ENCODE data around the gene NT5DC1.
"Not testable (repeated sequence)": the region's sequence is repeated elsewhere in the genome, so short reads cannot be mapped to it uniquely, and the experiment has no call there.

NT5DC1 gene

DNA sequence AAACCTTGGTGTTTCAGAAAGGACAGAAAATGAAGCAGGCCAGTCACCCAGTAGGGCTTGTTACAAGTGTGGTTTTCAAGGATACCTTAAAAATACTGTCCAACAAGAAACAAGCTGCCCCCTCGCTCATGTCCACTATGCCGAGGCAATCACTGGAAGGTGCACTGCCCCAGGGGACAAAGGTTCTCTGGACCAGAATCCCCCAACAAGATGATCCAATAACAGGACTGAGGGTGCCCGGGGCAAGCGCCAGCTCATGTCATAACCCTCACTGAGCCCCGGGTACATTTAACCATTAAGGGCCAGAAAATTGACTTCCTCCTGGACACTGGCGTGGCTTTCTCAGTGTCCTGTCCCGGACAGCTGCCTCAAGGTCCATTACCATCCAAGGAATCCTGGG is 6.6 kb upstream of the NT5DC1 start:
- DNase-seq = no peak

DNA sequence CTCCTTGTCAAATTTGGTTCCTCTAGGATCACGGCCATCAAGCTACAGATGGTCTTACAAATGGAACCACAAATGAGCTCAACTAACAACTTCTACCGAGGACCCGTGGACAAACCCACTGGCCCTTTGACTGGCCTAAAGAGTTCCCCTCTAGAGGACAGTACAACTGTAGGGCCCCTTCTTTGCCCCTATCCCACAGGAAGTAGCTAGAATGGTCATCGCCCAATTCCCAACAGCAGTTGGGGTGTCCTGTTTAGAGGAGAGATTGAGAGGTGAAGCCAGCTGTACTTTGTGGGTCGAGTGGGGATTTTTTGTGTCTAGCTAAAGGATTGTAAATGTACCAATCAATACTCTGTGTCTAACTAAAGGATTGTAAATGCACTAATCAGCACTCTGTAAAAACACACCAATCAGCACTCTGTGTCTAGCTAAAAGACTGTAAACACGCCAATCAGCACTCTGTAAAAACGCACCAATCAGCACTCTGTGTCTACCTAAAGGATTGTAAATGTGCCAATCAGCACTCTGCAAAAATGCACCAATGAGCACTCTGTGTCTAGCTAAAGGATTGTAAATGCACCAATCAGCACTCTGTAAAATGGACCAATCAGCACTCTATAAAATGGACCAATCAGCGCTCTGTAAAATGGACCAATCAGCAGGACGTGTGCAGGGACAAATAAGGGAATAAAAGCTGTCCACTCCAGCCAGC is 4.4 kb upstream of the NT5DC1 start:
- DNase-seq = not testable (repeated sequence)

DNA sequence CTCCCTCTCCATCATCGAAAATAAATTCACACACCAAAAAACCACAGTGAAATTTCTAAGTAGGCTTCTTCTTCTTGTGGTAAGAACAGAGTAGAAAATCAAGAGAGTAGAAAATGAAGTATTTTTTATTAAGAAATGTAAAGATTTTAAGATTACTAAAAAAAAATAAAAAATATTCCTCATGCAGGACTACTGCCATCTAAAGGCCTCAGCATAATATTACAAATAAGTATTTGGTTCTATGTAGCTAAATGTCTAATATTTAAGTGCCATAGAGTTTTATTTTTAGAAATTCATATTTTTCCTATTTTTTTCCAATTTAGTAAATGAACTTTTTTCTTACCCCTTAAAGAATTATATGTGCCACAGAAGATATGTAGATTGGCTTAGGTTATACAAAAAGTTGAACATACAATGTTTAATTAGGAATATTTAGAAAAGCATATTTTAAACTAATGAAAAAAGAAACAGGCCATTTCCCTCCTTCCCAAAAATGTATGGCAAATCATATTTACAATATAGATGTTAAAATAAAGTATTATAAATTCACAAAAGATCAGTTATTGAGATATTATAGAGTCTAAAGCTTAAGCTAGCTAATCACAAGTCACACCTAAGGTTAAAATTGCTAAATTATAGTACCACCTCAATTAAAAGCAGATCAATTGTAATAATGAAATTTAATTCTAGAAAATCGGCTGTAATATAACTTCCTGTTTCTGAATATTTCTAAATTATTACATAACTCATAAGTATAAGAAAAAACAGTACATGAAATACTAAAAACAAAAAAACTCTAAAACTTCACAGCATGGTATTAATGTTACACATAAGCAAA is 3.5 kb upstream of the NT5DC1 start:
- no peak for DNase-seq

DNA sequence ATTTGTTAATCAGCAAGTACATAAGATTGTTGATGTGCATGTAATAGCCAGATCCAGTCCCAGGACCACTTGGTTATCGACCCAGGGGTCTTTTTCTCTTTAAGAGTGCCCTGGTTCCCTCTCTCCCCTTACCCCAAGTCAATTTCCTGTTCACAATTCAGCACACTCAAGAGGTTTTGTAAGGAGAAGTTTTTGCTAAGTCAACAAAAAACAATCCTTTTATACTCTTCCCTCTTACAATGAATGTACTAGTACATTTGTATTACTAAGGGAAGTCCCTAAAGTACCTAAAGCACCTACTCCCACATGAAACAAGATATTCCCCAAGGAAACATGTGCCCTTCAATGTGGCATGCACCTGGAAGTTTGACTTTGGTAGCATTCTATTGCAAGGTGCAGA is 1.6 kb upstream of the NT5DC1 start:
- no peak for DNase-seq

DNA sequence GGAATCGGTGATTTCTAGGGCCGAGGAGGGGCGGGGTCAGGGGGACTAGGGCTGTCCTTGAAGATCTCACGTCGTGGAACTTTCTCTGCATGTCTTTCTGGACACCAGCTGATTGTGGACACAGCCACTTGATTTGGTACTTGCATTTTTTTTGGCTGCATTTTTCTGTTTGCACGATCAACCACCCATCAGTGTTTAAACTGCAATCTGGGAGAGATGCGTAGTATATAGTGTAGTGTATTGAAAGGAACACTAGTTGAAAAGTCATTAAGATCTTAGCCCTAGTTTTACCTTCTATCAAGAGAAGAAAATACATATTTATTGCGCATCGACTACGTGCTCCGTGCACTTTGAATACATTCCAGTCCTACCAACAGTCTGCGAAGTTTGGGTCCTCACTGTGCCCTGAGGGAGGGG is 657 bp downstream of the NT5DC1 start:
- no peak for DNase-seq

DNA sequence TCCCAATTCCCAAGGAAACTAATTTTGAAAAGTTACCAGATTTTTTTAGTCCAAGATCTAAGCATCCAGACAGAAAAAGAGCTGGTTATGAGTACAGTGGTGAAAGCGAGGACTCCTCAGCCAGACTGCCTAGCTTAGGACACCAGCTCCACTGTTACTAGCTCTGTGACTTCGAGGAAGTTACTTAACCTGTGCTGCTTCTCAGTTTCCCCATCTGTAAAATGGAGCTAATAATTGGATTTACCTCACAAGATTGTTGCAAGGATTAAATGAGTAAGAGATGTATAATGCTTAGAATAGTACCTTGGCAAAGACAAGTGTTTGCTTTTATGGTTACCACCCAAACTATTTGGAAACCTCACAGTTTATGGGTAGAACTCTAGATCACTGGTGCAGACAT is 1.1 kb downstream of the NT5DC1 start:
- no peak for DNase-seq

DNA sequence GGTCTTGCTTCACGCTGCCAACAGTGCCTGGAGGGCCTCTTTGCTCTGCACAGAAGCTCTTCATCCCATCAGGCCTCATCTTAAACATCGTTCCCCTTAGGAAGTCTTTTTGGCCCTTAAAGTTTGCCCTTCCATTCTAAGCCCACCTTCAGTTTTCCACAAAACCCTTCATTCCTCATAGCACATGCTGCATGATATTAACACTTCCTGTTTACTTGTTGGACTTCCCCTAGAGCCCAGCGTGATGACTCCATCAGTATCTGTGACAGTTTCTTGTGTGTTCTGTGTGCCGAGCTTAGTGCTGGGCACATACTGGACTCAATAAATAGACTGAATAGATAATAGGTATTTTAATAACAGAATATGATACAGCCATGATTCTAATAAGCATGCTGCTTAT is 2.2 kb downstream of the NT5DC1 start:
- no peak for DNase-seq

DNA sequence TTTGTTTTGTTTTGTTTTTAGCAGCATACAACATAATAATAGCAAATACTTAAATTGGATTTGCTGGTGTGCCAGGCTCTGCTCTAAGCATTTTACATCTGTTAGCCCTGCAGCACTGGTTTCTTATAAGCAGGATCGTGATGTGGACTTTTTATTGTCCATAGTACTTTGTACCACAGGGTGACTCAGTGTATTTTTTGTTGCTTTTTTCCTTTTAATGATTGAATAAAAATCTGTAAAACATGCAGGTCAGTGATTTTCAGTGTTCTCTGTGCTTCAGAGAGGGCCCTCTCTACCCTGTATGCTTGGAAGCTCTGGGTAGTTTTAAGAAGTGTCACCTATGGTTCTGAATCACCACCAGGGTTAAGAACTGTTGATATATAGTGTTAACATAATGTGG is 4.0 kb downstream of the NT5DC1 start:
- no peak for DNase-seq

DNA sequence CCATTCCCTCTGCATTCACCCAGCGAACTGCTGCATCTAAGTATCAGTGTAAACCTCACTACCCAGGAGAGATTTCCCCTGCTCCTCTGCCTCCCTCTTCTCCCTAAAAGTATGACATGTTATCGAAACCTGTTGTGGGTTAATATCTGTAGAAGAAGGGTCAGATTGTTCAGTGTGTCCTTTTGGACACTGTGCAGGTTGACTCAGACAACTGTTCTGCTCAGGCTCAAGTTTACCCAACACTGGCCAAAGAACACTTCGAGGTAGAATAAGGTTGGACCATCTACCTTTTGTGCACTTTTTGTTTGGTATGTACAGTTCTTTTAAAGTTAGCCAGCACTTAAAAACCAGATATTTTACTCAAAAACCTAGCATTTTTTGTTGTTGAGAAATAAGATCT is 4.6 kb downstream of the NT5DC1 start:
- no peak for DNase-seq

DNA sequence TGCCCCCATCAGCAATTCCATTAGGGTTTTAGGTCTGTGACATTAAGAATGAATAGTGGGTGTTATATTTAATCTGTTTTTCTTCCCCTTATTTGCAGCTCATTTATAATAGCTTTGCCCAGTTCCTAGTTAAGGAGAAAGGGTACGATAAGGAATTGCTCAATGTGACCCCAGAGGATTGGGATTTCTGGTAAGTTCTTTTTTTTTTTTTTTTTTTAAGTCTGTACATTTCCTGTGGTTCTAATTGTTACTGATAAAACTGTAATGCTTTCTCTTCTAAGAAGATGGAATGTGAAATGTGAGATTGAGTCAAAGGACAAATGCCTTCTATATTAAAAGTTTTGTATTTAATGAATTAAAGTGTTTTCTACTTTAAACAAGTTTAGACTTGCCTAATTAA is 5.5 kb downstream of the NT5DC1 start:
- no peak for DNase-seq

DNA sequence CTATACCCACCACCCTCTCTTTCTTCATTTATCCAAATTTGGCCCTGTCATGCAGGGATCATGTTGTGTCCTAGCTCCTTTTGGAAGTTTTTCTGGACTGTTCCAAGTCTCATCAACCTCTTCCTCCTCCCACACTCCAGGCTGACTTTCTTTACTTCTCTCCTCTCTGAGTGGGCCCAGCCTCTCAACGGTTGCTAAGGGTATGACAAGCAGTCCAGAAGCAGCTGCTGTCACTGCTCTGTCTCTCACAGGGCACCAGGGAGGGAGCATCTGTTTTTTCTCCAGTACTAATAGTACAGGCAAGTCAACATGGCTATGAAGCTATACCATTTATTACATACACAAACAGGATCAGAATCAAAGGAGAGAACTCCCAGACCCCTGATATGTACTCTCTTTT is 8.2 kb downstream of the NT5DC1 start:
- DNase-seq = no peak

DNA sequence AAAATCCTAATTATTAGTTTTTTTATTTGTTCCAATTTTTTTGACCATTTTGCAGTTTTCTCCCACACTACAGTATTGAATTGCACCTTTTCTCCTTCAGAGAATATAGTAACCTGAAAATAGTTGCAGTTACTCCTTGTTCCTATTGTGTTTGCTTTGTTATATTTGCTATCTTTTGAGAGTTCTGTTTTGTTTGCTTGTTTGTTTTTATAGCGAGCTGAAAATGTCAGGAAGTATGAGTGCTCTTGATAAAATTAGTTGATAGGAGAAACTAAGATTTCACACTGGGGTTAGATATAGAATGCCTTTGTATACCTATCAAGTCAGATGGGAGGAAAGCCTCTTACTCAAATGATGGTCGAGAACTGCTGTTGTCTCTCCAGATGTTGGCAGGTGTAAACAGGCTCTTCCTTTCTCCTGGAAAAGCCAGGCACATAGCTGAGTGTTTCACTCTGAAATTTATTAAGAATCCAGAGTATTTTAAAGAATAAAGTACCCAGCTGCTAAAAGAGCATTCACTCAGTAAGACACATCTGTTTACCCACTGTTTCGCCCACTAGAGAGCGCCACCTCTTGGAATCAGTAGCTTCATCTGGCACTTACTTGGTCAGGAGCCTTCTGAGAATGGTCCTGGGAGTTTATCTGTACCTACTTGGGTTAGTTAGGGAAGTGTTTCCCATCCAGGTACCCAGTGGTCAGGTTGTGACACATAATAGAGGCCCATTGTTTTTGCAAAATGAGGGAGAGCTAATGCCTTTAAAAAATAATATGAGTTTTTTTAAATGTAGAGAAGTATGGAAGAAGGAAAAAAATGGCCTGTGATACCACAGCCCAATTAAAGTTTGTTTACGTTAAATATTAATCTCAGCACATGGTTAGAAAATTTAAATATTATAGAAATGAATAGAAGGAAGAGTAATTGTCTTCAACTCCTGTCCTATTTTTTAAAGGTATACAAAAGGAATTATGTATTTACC is 11.2 kb downstream of the NT5DC1 start:
- DNase-seq = peak; percentile 24

DNA sequence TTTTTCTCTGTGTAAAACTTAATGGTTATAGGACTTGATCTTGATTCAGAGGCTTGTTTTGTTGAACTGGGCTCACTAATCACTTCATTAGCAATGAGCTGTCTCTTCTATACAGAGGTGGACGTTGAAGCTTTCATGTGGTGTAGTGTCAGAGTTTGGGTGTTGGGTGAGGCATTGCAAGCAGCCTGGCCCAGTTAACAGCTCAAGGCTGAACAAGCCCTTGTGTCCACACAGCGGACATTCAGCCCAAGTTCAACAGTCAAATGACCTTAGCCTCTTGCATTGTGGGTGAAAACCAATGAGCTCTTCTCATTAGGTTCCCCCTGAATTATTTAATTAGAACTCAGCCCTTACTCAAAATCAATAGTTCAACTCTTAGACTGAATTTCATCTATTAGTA is 12.7 kb downstream of the NT5DC1 start:
- DNase-seq = no peak

DNA sequence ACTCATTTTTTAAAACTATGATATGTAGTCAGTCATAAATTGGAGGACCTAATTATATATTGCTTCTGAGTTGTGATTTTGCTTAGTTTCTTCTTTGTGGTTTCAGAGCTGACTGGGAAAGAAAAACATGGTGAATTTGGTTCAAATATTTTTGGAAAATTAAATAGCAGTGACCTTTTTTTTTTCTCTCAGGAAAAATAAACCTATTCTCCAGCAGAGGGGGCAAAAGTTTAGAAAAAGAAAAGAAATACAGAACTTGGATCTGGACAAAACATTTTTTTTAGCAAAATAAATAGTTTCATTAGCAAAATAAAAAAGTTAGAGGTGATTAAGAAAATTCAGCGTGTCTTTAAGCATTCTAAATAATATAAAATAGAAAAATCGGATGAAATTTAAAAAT is 15.1 kb downstream of the NT5DC1 start:
- DNase-seq = no peak

DNA sequence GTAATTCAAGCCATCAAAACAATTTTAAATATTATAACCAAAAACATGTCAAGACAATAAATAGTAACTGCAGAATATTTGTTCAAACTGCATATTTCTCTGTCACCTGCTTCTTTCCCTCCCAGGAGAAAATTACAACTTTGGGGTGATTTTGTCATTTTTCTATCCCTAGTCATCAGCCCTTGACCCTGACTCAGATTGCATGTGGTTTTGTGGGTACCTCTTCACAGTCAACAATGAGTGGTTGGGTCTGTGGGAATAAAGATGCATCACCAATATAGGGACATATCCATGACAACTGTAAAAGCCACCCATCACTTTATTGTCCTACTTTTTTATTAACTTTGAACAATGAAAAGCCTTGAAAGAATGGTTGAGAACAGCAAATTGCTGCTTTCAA is 18.0 kb downstream of the NT5DC1 start:
- no peak for DNase-seq

DNA sequence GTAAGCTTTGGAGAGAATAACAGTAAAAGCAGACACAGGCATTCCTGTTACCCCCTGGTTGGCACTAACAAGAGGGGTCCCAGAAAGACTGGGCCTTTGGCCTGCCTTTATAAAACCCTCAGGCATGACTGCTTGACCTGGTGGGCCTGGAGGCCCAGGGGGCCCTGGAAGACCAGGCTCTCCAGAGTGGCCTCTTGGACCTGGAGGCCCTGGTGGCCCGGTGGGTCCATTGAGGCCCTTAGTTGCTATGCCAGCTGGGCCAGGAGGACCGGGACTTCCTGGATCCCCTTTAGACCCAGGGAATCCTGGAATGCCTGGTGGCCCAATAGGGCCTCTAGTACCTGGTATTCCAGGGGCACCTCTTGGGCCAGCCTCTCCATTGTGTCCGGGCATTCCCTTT is 19.8 kb downstream of the NT5DC1 start:
- no peak for DNase-seq

DNA sequence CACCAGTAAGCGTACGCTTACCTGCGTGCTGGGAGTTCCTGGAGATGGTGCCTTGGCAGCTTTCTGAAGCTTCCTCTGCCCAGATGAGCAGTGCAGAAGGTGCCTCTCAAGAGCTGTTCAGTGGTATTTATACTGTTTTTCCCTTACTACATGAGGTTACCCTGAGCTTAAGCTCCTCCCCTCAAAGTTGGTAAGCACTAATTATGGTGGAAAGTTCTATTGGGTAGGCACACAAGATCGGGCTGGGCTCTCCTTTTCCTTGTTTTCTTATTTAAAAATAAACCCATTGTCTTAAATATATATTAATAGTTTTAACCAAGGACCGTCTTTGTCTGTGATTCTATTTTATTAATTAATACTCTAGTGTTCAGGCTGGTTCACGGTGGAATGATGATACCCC is 25.4 kb downstream of the NT5DC1 start, which contains the start of gene COL10A1:
Gene COL10A1, minus strand, starts transcription at position 101 of the 400 bp plus-strand sequence. CDS start 640 bp downstream, outside the sequence.
- DNase-seq = no peak

DNA sequence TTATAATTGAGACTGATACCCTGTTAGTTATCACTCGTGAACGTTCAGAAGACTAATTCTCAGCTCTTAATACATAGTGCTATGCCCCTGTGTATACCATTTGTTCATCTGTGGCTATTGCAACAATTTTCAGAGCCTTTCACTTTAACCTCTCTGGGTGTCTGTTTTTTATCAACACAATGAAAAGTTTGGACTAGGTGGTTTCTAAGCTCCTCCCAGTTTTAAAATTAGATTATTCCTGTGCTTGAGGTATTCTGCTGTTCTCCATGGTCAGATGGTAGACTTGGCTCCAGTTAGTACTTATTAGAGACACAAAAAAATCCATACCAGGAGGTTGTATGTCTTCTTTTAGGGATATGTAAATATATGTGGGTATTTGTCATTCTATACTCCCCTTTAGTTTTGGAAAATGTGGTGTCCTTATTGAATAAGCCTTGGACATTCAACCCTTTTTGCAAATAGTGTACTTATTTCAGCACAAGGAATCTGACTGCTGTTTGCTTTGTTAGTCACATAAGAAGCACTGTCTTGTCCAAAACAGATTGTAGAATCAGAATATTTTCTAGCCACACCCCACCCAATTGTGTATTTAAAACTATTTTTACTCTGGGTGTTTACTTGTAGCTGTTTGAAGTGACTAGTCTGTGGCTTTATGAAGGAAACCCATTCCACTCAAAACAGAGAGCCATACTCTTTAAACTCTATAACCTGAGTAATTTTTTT is 27.3 kb downstream of the NT5DC1 start:
- no peak for DNase-seq

DNA sequence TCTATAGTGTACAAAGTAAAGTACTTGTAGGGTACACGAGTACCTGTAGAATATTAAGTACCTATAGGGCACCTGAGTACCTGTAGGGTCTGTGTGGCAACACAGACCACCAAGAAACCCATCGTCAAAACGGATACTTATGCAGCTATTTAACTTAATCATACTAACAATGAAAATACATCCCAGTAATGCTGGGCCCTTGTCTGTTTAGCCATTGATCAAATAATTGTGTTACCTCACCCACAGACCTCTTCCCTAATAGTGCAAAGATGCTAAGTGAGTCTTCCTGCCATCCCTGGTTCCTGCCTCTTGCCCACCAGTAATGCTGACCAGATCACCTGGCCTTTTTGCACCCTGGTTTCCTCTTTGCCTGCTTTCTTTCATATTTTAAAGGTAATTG is 32.8 kb downstream of the NT5DC1 start:
- no peak for DNase-seq

DNA sequence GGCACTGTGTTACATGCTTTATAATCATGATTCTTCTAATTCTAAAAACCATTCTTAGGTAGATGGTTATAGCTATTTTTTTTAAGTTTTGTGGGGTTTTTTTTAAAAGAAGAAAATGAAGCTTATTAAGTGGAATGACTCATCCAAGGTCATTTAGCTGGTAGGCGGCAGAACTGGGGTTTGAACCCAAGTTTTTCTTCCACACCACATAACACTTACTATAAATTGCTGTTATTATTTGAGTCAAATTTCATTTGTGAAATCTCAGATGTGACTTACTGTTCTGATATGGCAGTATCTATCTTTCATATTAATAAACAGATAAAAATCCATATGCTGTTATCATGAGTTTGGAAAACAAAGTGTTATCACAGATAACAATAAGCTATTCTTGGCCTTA is 35.7 kb downstream of the NT5DC1 start:
- no peak for DNase-seq

DNA sequence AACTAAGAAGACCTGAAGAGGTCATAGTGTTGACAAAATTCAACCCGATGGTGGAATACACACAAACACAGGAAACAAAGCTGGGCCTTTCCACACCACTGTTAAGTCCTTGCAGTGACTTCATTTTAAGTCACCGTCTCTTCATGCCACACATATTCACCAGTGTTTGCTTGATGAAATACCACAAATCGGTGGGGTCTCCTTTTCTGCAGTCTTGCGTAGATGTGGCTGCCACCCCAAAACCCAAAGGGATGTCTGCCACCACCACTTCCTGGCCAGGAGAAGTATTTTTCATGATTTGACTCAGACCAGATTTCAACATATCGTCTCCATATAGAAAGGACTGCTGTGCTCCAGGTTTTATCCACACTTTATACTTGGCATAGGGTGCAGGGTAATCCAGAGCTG is 36.3 kb downstream of the NT5DC1 start:
- DNase-seq = no peak

DNA sequence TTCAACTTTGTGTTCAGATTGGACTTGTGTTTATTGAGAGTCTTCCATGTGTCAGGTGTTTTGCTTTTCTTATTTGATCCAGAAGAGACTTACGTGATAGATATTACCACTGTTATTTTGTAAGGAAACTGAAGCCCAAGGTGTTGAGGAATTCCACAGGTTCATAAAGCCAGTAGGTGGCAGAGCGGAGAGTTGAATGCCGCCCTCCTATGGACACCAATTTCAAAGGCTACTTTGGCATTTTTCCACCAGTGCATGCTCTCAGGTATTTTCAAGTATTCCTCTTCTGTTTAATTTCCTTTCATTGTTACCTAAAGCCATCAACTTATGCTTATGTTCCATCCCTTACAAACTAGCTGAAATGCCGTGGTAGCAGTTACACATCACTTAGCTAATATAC is 39.3 kb downstream of the NT5DC1 start:
- no peak for DNase-seq
